GM08714 (cell line): ENCODE data around the gene SLC37A3.
"Not testable (repeated sequence)": the region's sequence is repeated elsewhere in the genome, so short reads cannot be mapped to it uniquely, and the experiment has no call there.

ENCODE experiments used
- H3K4me3 ChIP-seq: fragments of 200-500 bp; sonication (Bioruptor generic); 2 replicates; pipeline ENCODE4 v1.5.1; 2014; ENCODE audit warnings: mild to moderate bottlenecking, low read length, inconsistent platforms
- ZNF274 ChIP-seq: IDR thresholded peaks from 2 replicates; pipeline ENCODE4 v1.6.1; 2012; ENCODE audit warnings: mild to moderate bottlenecking, low read depth, low read length

The SLC37A3 gene

DNA sequence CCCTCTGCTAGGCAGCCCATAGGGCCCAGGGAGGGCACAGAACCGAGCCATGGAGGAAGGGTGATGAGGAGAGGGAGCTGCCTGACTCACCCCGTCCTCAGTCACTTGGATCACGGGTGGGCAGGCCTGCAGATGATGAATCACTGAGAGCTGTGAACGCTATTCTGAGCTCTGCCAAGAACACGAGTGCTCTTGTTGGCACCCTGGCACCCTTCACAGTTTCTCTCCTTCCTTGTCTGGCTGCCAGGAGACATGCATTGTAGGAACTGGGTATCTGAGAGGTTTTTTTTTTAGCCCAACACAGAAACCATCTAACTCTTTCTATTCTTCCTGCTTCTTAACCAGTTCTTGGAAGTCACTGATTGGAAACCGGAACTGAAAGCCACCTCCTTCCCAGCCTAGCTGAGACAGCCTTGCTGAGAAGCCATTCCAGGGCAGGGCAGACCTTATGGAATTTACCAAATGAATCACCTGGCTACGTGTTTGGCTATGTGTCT, 82.1 kb downstream of the SLC37A3 start:
- H3K4me3 ChIP-seq, result no peak overlapping the region

DNA sequence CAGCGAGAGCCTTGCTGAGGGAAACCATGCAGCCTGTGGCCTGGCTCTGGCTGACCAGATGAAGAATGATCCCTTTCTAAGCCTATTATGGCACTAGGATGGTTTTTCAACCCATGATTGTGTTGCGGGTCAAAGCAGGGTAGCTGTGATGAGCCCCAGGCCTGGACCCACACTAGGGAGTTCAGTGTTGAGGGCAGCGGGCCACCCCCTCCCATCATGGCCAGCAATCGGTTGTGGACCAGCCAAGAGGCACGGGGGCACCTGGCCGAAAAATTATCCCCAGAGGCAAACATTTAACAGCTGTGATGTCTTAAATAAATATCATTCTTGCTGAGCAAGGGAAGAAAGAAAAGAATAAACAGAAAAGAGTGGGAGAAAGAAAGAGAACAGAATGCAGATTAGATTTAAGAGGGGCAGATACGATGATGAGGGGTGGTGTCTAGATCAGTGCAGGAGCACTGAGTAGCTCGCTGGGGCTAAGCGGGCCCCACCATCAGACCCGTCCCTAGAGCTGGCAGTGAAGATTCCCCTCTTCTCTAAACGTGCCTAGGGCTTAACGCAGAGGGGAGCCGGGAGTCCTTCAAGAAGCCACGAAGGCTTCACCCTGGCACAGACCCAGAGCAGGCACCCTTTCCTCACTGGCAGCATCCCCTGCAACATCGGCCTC, 82.7 kb downstream of the SLC37A3 start:
- TF ChIP-seq ZNF274, result no peak
- no peak overlapping the region for H3K4me3 ChIP-seq

More for the DNA sequence above, 82.1 kb downstream of the SLC37A3 start:
- no peak for TF ChIP-seq ZNF274

DNA sequence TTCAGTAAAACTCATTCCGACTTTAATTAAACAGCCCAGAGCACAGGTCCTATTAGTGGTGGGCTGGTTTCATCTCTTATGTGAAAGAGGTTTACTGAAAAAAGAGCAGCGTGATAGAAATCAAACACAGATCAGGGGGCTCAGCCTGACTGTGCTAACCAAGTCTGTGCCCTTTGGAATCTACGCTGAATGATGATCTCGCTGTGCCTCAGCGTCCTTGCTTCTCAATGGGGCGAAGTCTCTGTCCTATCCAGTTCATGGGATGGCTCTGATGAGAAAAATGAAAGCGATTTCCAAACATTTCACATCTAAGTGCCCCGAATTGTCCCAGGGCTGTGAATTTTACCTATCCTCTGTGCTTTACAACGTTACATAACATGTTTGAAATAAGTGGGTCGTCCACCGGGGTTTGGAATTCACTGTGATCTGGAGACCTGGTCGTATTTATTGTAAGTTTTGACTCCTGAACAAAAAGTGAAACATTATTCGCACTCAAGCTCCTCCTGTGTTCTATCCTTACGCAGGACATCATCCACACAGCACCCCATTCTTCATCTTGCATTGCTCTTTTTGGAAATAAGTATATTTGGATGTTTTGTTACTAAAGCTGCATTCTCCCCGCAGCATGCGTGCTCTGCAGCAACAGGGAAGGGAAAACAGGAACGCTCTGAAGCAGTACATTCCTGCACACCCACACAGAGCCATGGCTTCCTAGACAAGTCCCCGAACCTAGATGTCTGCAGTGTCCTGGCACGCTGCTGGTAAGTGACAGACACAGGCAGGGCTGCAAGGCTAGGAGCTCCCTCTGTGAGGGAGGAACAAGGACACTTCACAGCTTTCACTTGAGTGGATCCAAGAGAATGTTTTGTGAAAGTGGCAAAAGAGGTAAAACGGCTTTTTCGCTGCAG, 83.5 kb downstream of the SLC37A3 start:
- no peak for TF ChIP-seq ZNF274
- H3K4me3 ChIP-seq, result no peak overlapping the region

DNA sequence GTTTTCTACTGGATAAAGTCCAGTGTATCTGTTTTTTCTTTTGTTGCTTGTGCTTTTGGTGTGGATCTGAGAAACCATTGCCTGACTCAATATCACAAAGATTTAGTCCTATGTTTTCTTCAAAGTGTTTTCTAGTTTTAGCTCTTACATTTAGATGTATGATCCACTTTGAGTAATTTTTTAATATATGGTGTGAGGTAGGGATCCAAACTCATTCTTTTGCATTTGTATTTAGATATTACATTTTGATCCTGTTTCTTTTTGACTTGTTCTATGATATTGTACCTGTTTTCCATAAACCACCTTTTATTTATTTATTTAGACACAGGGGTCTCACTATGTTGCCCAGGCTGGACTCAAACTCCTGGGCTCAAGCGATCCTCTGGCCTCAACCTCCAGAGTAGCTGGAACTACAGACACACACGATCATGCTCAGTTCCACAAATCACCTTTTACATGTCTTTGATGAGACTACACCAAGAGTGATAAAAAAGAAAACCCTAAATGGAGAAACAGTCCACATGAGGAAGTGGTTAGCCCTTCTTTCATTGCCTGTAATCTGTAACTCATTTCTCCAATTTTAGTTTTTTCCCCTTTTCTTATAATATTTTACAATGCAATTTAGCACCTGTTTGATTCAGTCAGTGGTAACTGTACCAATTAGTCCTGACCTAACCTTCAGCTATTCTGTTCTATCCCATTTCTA, 86.0 kb downstream of the SLC37A3 start:
- no peak for TF ChIP-seq ZNF274
- H3K4me3 ChIP-seq, result no peak overlapping the region

DNA sequence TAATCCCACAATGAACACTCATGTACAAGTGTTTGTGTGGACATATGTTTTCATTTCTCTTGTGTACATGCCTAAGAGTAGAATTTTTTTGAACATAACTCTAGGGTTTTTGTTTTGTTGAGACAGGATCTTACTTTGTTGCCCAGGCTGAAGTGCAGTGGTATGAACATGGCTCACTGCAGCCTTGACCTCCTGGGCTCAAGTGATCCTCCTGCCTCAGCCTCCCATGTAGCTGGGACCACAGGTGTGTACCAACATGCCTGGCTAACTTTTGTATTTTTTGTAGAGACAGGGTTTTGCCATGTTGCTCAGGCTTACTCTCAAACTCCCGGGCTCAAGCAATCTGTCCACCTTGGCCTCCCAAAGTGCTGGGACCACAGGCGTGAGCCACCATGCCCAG, 87.2 kb downstream of the SLC37A3 start:
- H3K4me3 ChIP-seq, result not testable (repeated sequence)

DNA sequence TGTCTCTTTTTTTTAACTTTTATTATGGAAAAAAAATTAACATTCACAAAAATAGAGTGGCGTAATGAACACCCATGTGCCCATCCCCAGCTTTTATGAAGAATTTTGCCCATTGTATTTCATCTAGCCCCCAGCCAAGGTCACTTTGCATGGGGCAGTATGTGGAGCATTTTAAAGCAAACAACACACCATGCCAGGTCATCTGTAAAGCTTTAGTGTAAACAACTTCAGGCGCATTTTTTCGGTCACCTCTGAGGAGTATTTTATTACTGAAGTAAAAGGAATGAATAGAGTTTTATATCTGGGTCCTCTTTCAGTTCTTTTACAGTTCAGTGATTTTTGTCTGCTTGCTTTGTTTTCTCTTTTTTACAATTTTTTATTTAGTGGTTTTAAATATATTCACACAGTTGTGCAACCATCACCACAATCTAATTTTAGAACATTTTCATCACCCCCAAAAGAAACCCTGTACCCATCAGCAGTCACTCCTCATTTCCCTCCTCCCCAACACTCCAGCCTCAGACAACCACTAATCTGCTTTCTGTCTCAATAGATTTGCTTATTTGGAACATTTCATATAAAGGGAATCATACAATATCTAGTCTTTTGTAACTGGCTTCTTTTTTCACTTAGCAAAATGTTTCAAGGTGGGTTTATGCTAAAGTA, 87.9 kb downstream of the SLC37A3 start:
- H3K4me3 ChIP-seq, result no peak overlapping the region
- no peak for TF ChIP-seq ZNF274

DNA sequence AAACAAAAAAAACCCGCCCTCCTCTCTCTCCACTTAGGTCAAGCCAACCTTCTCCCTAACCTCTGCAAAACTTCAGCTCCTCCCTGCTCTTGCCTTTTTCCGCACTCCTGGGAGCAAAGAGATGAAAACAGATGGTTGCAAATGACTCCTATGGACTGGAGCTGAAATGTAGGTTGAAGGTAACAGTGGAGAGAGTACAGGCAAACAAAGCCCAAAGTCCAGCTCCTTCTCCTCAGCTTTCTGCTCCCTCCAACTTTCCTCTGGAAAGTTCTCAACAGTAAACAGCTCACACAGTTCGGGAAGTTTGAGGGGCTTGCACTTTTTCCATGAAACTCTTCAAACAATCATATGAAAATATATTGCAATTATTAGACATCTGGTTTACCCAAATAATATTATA, 90.3 kb downstream of the SLC37A3 start:
- TF ChIP-seq ZNF274, result no peak
- no peak overlapping the region for H3K4me3 ChIP-seq

DNA sequence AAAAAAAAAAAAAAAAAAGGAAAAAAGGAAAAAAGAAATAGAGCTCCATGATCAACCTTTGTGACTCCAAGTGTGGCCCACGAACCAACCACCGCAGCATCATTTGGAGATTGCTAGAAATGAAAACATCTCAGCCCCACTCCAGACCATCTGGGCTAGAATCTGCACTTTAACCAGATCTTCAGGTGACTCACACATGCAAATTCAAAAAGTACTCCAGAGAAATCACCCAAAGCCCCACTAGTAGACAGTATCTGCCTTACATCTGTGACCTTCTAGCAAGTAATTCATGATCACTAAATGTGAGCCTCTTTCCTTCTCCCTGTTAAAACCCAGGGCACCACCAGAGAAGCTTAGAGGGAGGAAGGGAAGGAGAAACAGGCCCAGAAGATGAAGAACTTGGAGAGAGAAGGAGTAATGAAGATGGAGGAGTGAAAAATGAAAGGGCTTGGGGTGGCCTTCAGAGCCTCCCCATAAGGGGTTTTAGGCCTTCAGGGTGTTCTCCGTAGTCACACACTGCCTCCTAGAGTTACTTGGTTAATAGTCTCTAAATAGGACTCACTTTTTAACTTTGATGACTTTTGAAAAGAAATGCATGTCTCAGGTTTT, 94.0 kb downstream of the SLC37A3 start:
- TF ChIP-seq ZNF274, result no peak
- H3K4me3 ChIP-seq, result no peak overlapping the region

DNA sequence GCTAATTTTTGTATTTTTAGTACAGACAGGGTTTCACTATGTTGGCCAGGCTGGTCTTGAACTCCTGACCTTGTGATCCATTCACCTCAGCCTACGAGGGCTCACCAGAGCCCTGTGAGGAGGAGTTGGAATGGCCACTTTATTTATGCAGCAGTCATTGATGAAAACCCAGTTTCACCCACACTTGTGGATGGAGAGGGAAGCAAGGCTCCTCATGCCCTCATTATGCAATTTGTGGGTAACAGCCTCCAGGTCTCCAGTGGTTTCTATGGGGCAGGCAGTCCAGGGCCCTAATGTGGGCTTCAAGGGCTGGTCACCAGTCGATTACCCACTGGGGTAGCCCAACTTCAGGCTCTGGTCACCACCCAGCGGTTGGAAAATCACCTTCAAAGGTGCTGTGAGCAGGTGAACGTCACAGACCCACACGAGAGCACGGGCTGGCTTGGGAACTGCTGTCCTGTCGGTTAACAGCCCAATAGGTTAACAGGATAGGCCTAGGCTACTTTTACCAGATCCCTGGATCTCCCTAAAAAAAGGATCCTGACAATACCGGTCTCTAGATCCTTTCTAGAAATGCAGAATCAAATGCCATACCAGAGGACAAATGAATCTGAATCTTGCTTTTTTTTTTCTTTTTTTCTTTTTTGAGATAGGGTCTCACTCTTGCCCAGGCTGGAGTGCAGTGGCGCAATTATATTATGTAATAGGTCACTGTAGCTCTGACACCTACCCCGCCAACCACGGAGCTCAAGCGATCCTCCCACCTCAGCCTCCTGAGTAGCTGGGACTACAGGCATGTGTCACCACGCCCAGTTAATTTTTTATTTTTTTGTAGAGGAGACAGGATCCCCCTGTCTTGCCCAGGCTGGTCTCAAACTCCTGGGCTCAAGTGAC, 97.8 kb downstream of the SLC37A3 start:
- TF ChIP-seq ZNF274, result no peak
- no peak overlapping the region for H3K4me3 ChIP-seq

DNA sequence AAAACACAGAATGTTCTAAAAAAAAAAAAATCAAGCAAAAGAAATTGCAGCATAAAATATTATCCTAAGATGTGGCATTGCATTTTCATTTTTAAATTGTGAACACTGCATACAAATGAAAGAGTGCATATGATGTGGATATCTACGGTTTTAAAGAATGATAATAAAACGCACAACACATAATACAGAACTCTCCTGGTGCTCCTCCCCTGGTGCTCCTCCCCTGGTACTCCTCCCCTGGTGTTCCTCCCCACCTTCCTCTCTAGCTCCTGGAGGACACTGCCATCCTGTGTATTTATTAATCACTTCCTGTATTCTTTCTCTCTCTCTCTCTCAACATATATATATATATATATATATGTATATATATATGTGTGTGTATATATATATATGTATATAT, 100.1 kb downstream of the SLC37A3 start:
- no peak for TF ChIP-seq ZNF274
- no peak overlapping the region for H3K4me3 ChIP-seq

DNA sequence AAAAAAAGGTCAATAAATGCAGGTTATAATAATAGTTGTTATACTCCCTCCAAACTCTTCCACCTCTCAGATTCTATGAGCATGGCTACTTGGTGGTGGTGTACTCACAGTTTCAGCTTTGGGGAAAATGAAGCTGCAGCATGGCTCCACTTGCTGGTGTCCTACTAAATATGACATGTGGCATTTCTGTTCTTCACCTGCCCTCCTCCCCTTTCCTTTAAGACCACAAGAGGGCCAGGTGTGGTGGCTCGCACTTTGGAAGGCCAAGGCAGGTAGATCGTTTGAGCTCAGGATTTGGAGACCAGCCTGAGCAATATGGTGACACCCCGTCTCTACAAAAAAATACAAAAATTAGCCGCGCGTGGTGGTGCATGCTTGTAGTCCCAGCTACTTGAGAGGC, 101.1 kb downstream of the SLC37A3 start:
- H3K4me3 ChIP-seq, result no peak overlapping the region
- no peak for TF ChIP-seq ZNF274

DNA sequence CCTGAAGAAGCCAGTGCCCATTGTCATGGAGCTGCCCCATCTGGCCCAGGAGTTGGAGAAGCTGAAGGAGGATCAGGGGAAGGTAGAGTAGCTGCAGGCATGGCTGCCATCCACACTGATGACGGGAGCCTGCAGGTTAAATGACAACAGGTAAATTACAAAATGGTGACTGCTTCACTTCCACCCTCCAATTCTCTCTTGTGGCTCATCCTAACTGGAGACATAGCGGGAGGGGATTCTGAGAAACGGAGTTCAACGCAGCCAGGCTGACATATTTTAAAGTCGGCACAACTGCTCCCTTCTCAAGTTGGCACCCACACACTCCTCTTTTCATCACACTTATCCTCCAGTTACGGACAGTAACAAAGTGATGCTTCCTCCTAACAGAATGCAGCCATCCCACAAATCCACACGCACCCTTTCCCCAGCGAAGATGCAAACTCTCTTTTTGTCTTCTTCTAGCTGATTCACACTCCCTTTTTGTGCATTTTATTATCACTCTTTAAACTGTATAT, 103.0 kb downstream of the SLC37A3 start:
- no peak overlapping the region for H3K4me3 ChIP-seq

More for the DNA sequence above, 103.0 kb downstream of the SLC37A3 start:
- TF ChIP-seq ZNF274, result no peak
